IPS DF 6.9 (cell line): ENCODE measurements around the gene RAB8B.

Experiments
- DNase-seq: peaks from one replicate; pipeline ENCODE4 v3.0.0-alpha.2; 2013; ENCODE audit warnings: low read depth, low spot score
- H3K27ac ChIP-seq: one replicate; pipeline ENCODE4 v1.5.1; 2013; ENCODE audit warnings: low read length, control low read depth
- H3K27me3 ChIP-seq: 2 replicates; pipeline ENCODE4 v1.6.1; 2013; ENCODE audit warnings: mild to moderate bottlenecking, low read length; ENCODE audit not compliant: control insufficient read depth, insufficient read depth
- H3K36me3 ChIP-seq: 2 replicates; pipeline ENCODE4 v1.6.1; 2013; ENCODE audit warnings: low read length; ENCODE audit not compliant: control insufficient read depth, insufficient read depth
- H3K4me1 ChIP-seq: 2 replicates; pipeline ENCODE4 v1.6.1; 2013; ENCODE audit warnings: low read length; ENCODE audit not compliant: control insufficient read depth, insufficient read depth
- H3K4me3 ChIP-seq: 2 replicates; pipeline ENCODE4 v1.5.1; 2013; ENCODE audit warnings: mild to moderate bottlenecking, low read length
- H3K9me3 ChIP-seq: 2 replicates; pipeline ENCODE4 v1.6.1; 2013; ENCODE audit warnings: low read length, inconsistent platforms; ENCODE audit not compliant: control insufficient read depth, insufficient read depth
- WGBS: extraction: QIAGEN DNeasy Blood & Tissue Kit; methylation state at CpG from one replicate; pipeline ENCODE4 v1.1.7; 2013; ENCODE audit warnings: mixed read lengths, missing lambda C conversion rate; ENCODE audit not compliant: insufficient read length, insufficient coverage; 5-methylcytosine and 5-hydroxymethylcytosine counted together

The RAB8B gene

GRCh38 chr15:63223463-63223862 is 34.1 kb downstream of the RAB8B start:
- H3K27me3 ChIP-seq, result no peaks in the 10 kb centered on the region
- H3K4me3 ChIP-seq, result no peak overlapping the region
- no peak for DNase-seq
- H3K9me3 ChIP-seq, result no peaks in the 10 kb centered on the region
- H3K4me1 ChIP-seq, result no peaks in the 10 kb centered on the region
- H3K27ac ChIP-seq, result no peak overlapping the region
- no peaks in the 10 kb centered on the region for H3K36me3 ChIP-seq
- no CpG with 5 or more reads among the region's 6 CpGs for WGBS

GRCh38 chr15:63225381-63225780 is 36.0 kb downstream of the RAB8B start:
- WGBS, result no CpG with 5 or more reads among the region's 3 CpGs

GRCh38 chr15:63226155-63226883 is 36.9 kb downstream of the RAB8B start:
- WGBS, result no CpG with 5 or more reads among the region's 6 CpGs
- Histone ChIP-seq H3K27me3 (no peaks in the 10 kb centered on the region), H3K36me3 (no peaks in the 10 kb centered on the region), H3K4me1 (no peaks in the 10 kb centered on the region), H3K27ac (no peak overlapping the region), H3K9me3 (no peaks in the 10 kb centered on the region), H3K4me3 (no peak overlapping the region)
- DNase-seq, result no peak

More at GRCh38 chr15:63225381-63225780, 36.0 kb downstream of the RAB8B start:
- Histone ChIP-seq H3K36me3 (no peaks in the 10 kb centered on the region), H3K4me3 (no peak overlapping the region), H3K27ac (no peak overlapping the region), H3K4me1 (no peaks in the 10 kb centered on the region), H3K9me3 (no peaks in the 10 kb centered on the region), H3K27me3 (no peaks in the 10 kb centered on the region)
- no peak for DNase-seq

GRCh38 chr15:63226966-63227401 is 37.6 kb downstream of the RAB8B start:
- H3K27ac ChIP-seq, result no peak overlapping the region
- H3K4me1 ChIP-seq, result no peaks in the 10 kb centered on the region
- H3K27me3 ChIP-seq, result no peaks in the 10 kb centered on the region
- H3K4me3 ChIP-seq, result no peak overlapping the region
- no peaks in the 10 kb centered on the region for H3K9me3 ChIP-seq
- H3K36me3 ChIP-seq, result no peaks in the 10 kb centered on the region
- no peak for DNase-seq
- WGBS, result no CpG with 5 or more reads among the region's 3 CpGs

GRCh38 chr15:63227689-63228088 is 38.3 kb downstream of the RAB8B start:
- no peak overlapping the region for H3K4me3 ChIP-seq
- no peaks in the 10 kb centered on the region for H3K9me3 ChIP-seq
- no peaks in the 10 kb centered on the region for H3K27me3 ChIP-seq
- H3K27ac ChIP-seq, result no peak overlapping the region
- H3K4me1 ChIP-seq, result no peaks in the 10 kb centered on the region
- no peak for DNase-seq
- WGBS, result no CpG with 5 or more reads among the region's 2 CpGs
- H3K36me3 ChIP-seq, result no peaks in the 10 kb centered on the region

- Histone ChIP-seq H3K27me3 (no peaks in the 10 kb centered on the region), H3K4me3 (no peak overlapping the region)
- no peak for DNase-seq
Measured at GRCh38 chr15:63231206-63231605, 41.8 kb downstream of the RAB8B start.

GRCh38 chr15:63231706-63232105 is 42.3 kb downstream of the RAB8B start:
- no peak overlapping the region for H3K27ac ChIP-seq
- no peaks in the 10 kb centered on the region for H3K4me1 ChIP-seq

More at GRCh38 chr15:63231206-63231605, 41.8 kb downstream of the RAB8B start:
- Histone ChIP-seq H3K9me3 (no peaks in the 10 kb centered on the region), H3K27ac (no peak overlapping the region), H3K4me1 (no peaks in the 10 kb centered on the region), H3K36me3 (no peaks in the 10 kb centered on the region)
- no CpG with 5 or more reads among the region's 3 CpGs for WGBS

GRCh38 chr15:63232405-63232804 is 43.0 kb downstream of the RAB8B start:
- Histone ChIP-seq H3K9me3 (no peaks in the 10 kb centered on the region), H3K27me3 (no peaks in the 10 kb centered on the region), H3K4me3 (no peak overlapping the region), H3K4me1 (no peaks in the 10 kb centered on the region), H3K27ac (no peak overlapping the region), H3K36me3 (no peaks in the 10 kb centered on the region)
- no peak for DNase-seq
- no CpG with 5 or more reads among the region's 4 CpGs for WGBS

More at GRCh38 chr15:63231706-63232105, 42.3 kb downstream of the RAB8B start:
- Histone ChIP-seq H3K4me3 (no peak overlapping the region), H3K9me3 (no peaks in the 10 kb centered on the region), H3K36me3 (no peaks in the 10 kb centered on the region), H3K27me3 (no peaks in the 10 kb centered on the region)
- no peak for DNase-seq
- no CpG with 5 or more reads among the region's 1 CpG for WGBS

- H3K9me3 ChIP-seq, result no peaks in the 10 kb centered on the region
- no peak overlapping the region for H3K27ac ChIP-seq
- DNase-seq, result no peak
- H3K4me1 ChIP-seq, result no peaks in the 10 kb centered on the region
- no CpG with 5 or more reads among the region's 5 CpGs for WGBS
- H3K27me3 ChIP-seq, result no peaks in the 10 kb centered on the region
- H3K36me3 ChIP-seq, result no peaks in the 10 kb centered on the region
- no peak overlapping the region for H3K4me3 ChIP-seq
Measured at GRCh38 chr15:63232943-63233342, 43.5 kb downstream of the RAB8B start.

- Histone ChIP-seq H3K4me1 (no peaks in the 10 kb centered on the region), H3K36me3 (no peaks in the 10 kb centered on the region), H3K9me3 (no peaks in the 10 kb centered on the region), H3K4me3 (no peak overlapping the region), H3K27me3 (no peaks in the 10 kb centered on the region), H3K27ac (no peak overlapping the region)
- WGBS, result no CpG with 5 or more reads among the region's 5 CpGs
- DNase-seq, result no peak
Measured at GRCh38 chr15:63233667-63234423, 44.4 kb downstream of the RAB8B start.
